Fibroblast of lung (primary cell): ENCODE results near the gene RIGI. TPM values are rescaled to one million over a fixed set of nuclear protein-coding genes. Genes with fewer than 3 reads are reported as not detected.

Experiments
- DNase-seq, 2 donors: peaks; one replicate each; pipeline versions ENCODE4 v3.0.0 to v3.0.0-alpha.2; 2010; ENCODE audit warnings: low read depth in 2 of 2
- H2AFZ ChIP-seq: 2 replicates; pipeline ENCODE4 v1.5.1; 2012; ENCODE audit warnings: low read length, control low read depth, inconsistent platforms
- H3K27ac ChIP-seq: 2 replicates; pipeline ENCODE4 v1.5.1; 2011; ENCODE audit warnings: low read length, control low read depth; ENCODE audit not compliant: insufficient read depth
- H3K27me3 ChIP-seq: 2 replicates; pipeline ENCODE4 v1.5.1; 2011; ENCODE audit warnings: mild to moderate bottlenecking, low read length; ENCODE audit not compliant: control insufficient read depth, insufficient read depth
- H3K36me3 ChIP-seq: 2 replicates; pipeline ENCODE4 v1.5.1; 2011; ENCODE audit warnings: low read length; ENCODE audit not compliant: control insufficient read depth, insufficient read depth
- H3K4me1 ChIP-seq: 2 replicates; pipeline ENCODE4 v1.5.1; 2011; ENCODE audit warnings: low read length; ENCODE audit not compliant: control insufficient read depth, insufficient read depth; ENCODE audit errors: extremely low read depth
- H3K4me2 ChIP-seq: 2 replicates; pipeline ENCODE4 v1.5.1; 2011; ENCODE audit warnings: low read length, control low read depth; ENCODE audit not compliant: insufficient read depth; ENCODE audit errors: extremely low read depth
- H3K4me3 ChIP-seq, 4 experiments: fragments of 200-600 bp in 1 of 4; sonication (generic) in 1 of 4; replicated peaks in 1 of 4; 2 replicates each; pipeline ENCODE4 v1.5.1; 2011 to 2016; ENCODE audit warnings: low read length in 4 of 4, low read depth in 3 of 4, mild to moderate bottlenecking in 3 of 4, control low read depth in 2 of 4, inconsistent platforms in 1 of 4, mixed read lengths in 1 of 4; ENCODE audit not compliant: insufficient read depth in 1 of 4; ENCODE audit errors: control extremely low read depth in 1 of 4
- H3K79me2 ChIP-seq: 2 replicates; pipeline ENCODE4 v1.5.1; 2012; ENCODE audit warnings: mild to moderate bottlenecking, low read length, inconsistent platforms; ENCODE audit not compliant: control insufficient read depth, insufficient read depth
- H3K9ac ChIP-seq: 2 replicates; pipeline ENCODE4 v1.5.1; 2011; ENCODE audit warnings: mild to moderate bottlenecking, low read length, control low read depth; ENCODE audit not compliant: insufficient read depth
- H3K9me3 ChIP-seq: 2 replicates; pipeline ENCODE4 v1.5.1; 2012; ENCODE audit warnings: low read depth, low read length; ENCODE audit not compliant: control insufficient read depth, insufficient read depth
- H4K20me1 ChIP-seq: 2 replicates; pipeline ENCODE4 v1.5.1; 2011; ENCODE audit warnings: low read length; ENCODE audit not compliant: control insufficient read depth, insufficient read depth; ENCODE audit errors: extremely low read depth
- CTCF ChIP-seq, 2 donors: IDR thresholded peaks in 1 of 2; conservative IDR thresholded peaks in 1 of 2; 1 replicate in 1 of 2; 2 replicates in 1 of 2; pipeline ENCODE4 v1.5.1; 2011 to 2012; ENCODE audit warnings: low read length in 2 of 2, control low read depth in 1 of 2, inconsistent platforms in 1 of 2, low read depth in 1 of 2, mild to moderate bottlenecking in 1 of 2
- EZH2 ChIP-seq: IDR thresholded peaks from 2 replicates; pipeline ENCODE4 v1.5.1; 2012; ENCODE audit warnings: low read length, control low read depth, mild to moderate bottlenecking; ENCODE audit errors: missing control alignments
- polyA plus RNA-seq, 2 donors: library from polyadenylated mRNA; depleted of rRNA in 1 of 2; stranded (reverse) in 1 of 2; unstranded in 1 of 2; fragments of >200 nt; gene quantifications; 2 replicates each; pipeline ENCODE4 v1.2.1, GENCODE V29; 2011 to 2012; ENCODE audit warnings: missing spikeins in 1 of 2
- total RNA-seq: library from RNA; depleted of rRNA; stranded (reverse); fragments of >200 nt; gene quantifications from 2 replicates; pipeline ENCODE4 v1.2.1, GENCODE V29; 2014

The RIGI gene
- total and polyA plus RNA-seq, 2 donors (not counting 1 experiment from before 2014, with no cell fraction given) = 8.8 to 13.2 TPM

DNA sequence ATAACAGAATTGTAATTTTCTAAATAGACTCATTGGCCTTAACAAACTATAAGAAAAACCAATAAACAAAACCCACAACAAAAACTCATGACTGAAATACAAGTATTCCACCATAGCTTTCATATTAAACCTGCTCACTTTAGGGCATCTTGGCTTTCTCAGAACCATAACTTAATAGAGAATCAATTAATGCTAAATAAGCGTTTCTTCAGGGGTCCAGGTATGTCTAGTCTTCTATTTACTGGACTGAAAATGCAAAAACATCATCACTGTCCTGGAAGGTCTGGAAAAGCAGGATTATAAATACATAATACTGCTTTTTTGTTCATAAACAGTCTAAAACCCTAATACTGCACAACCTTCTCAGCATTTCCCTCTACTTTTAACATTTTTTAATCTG is 19.9 kb upstream of the RIGI start:
- no peaks in the 10 kb centered on the region for H3K36me3 ChIP-seq
- no peaks in the 10 kb centered on the region for H4K20me1 ChIP-seq
- no peaks in the 10 kb centered on the region for H3K4me1 ChIP-seq
- no peaks in the 10 kb centered on the region for H3K27me3 ChIP-seq
- TF ChIP-seq CTCF (conservative IDR thresholded peaks at IDR 0.05 in 1 of 2, IDR thresholded peaks at IDR 0.05 in 1 of 2; ENCODE audit: low read depth in 1 of 2, low read length in 2 of 2) (no peak), EZH2 (no peak)
- no peak overlapping the region for H2AFZ ChIP-seq
- H3K79me2 ChIP-seq = peaks cover 72% of the 10 kb centered on the region
- H3K4me3 ChIP-seq = no peak overlapping the region
- no peak overlapping the region for H3K9ac ChIP-seq
- no peak overlapping the region for H3K4me2 ChIP-seq
- H3K27ac ChIP-seq = no peak overlapping the region
- no peaks in the 10 kb centered on the region for H3K9me3 ChIP-seq
- DNase-seq = no peak

GRCh38 chr9:32543047-32543446 is 17.1 kb upstream of the RIGI start:
- TF ChIP-seq EZH2 = no peak
- TF ChIP-seq CTCF (conservative IDR thresholded peaks at IDR 0.05 in 1 of 2, IDR thresholded peaks at IDR 0.05 in 1 of 2; ENCODE audit: low read depth in 1 of 2, low read length in 2 of 2) = no peak
- Histone ChIP-seq H2AFZ (no peak overlapping the region), H3K9me3 (no peaks in the 10 kb centered on the region), H4K20me1 (no peaks in the 10 kb centered on the region), H3K27ac (no peak overlapping the region), H3K4me2 (no peak overlapping the region), H3K4me1 (no peaks in the 10 kb centered on the region), H3K9ac (no peak overlapping the region), H3K79me2 (peaks cover 44% of the 10 kb centered on the region), H3K27me3 (no peaks in the 10 kb centered on the region), H3K4me3 (no peak overlapping the region), H3K36me3 (no peaks in the 10 kb centered on the region)
- DNase-seq = no peak

GRCh38 chr9:32533816-32534215 is 7.8 kb upstream of the RIGI start:
- H3K27ac ChIP-seq = no peak overlapping the region
- H3K79me2 ChIP-seq = no peaks in the 10 kb centered on the region
- no peak overlapping the region for H3K4me2 ChIP-seq
- H3K4me1 ChIP-seq = no peaks in the 10 kb centered on the region
- H2AFZ ChIP-seq = no peak overlapping the region
- H3K4me3 ChIP-seq = no peak overlapping the region
- TF ChIP-seq EZH2 = no peak
- no peak for TF ChIP-seq CTCF (conservative IDR thresholded peaks at IDR 0.05 in 1 of 2, IDR thresholded peaks at IDR 0.05 in 1 of 2; ENCODE audit: low read depth in 1 of 2, low read length in 2 of 2)
- H3K9ac ChIP-seq = no peak overlapping the region
- no peaks in the 10 kb centered on the region for H3K27me3 ChIP-seq
- no peaks in the 10 kb centered on the region for H4K20me1 ChIP-seq
- H3K9me3 ChIP-seq = no peaks in the 10 kb centered on the region
- no peaks in the 10 kb centered on the region for H3K36me3 ChIP-seq
- no peak for DNase-seq
